Measurements from ENCODE around the gene SNRPD2. TPM values are rescaled to one million over a fixed set of nuclear protein-coding genes. Genes with fewer than 3 reads are reported as not detected.
"Not testable (repeated sequence)": the region's sequence is repeated elsewhere in the genome, so short reads cannot be mapped to it uniquely, and the experiment has no call there.

The SNRPD2 gene
- total RNA-seq, 1 donor from 2014 or later: 635 TPM

DNA sequence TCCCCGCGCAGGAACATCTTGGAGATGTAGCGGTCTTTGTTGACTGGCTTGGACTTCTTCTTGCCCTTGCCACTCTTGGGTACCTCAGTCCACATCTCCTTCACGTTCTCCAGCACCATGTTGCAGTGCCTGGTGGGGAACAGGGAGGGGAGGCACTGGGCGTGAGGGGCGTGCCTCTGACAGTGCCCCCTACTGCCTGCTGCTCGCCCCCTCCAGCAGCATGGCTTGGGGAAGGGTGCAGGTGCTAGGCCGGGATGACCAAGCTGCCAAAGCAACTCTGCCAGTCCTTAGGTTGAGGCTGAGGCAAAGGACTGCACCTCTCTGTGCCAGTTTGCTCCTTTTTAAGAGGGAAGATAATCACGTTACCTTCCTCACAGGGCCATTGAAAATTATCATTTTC, 4.2 kb downstream of the SNRPD2 start:
- peaks cover 7% of the 10 kb centered on the region for H3K36me3 Mint-ChIP-seq (ENCODE audit: low read depth)
- no peak for DNase-seq (ENCODE audit: low read depth, low spot score)
- peaks cover 19% of the 10 kb centered on the region for H3K4me1 Mint-ChIP-seq

DNA sequence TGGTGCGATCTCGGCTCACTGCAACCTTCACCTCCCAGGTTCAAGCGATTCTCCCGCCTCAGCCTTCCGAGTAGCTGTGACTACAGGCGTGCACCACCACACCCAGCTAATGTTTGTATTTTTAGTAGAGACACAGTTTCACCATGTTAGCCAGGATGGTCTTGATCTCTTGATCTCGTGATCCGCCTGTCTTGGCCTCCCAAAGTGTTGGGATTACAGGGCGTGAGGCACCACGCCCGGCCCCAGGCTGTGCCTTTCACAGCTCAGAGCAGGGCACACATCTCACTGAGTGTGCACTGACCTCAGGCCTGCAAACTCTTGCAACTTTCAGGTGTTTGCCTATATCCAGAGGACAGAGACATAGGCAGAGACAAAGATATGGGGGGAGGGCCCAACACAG, 6.7 kb downstream of the SNRPD2 start:
- DNase-seq (ENCODE audit: low read depth, low spot score); H3K9me3 Mint-ChIP-seq; H3K27ac Mint-ChIP-seq (ENCODE audit: unreplicated experiment); H3K4me1 Mint-ChIP-seq; H3K36me3 Mint-ChIP-seq (ENCODE audit: low read depth): not testable (repeated sequence)
- H3K4me3 Mint-ChIP-seq: peak overlapping the region; percentile 15
- H3K27me3 Mint-ChIP-seq (ENCODE audit: low read depth): peaks cover 13% of the 10 kb centered on the region

More for the DNA sequence above, 4.2 kb downstream of the SNRPD2 start:
- Mint-ChIP-seq H3K4me3 (peak overlapping the region; percentile 34), H3K27me3 (ENCODE audit: low read depth) (no peaks in the 10 kb centered on the region), H3K27ac (ENCODE audit: unreplicated experiment) (no peak overlapping the region), H3K9me3 (no peaks in the 10 kb centered on the region)
- TF ChIP-seq, protein P1, sequence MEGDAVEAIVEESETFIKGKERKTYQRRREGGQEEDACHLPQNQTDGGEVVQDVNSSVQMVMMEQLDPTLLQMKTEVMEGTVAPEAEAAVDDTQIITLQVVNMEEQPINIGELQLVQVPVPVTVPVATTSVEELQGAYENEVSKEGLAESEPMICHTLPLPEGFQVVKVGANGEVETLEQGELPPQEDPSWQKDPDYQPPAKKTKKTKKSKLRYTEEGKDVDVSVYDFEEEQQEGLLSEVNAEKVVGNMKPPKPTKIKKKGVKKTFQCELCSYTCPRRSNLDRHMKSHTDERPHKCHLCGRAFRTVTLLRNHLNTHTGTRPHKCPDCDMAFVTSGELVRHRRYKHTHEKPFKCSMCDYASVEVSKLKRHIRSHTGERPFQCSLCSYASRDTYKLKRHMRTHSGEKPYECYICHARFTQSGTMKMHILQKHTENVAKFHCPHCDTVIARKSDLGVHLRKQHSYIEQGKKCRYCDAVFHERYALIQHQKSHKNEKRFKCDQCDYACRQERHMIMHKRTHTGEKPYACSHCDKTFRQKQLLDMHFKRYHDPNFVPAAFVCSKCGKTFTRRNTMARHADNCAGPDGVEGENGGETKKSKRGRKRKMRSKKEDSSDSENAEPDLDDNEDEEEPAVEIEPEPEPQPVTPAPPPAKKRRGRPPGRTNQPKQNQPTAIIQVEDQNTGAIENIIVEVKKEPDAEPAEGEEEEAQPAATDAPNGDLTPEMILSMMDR (conservative IDR thresholded peaks at IDR 0.05): no peak

DNA sequence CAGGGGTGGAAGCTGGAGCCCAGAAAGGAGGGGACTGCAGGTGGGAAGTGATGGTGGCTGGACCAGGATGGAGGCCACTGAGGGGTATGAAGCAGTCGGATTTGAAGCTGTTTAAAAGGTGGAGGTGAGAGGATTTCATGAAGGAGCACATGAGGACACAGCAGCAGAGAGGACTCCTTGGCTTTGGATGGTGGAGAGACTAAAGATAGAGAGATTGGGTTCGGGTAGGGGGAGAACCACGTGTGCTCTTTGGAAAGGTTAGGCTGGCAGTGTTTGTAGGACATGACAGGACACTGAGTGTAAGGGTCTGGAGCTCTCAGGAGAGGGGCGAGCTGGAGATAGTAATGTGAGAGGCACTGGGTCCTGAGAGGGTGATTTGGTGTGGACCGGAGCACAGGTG, 8.8 kb downstream of the SNRPD2 start:
- Mint-ChIP-seq H3K27ac (ENCODE audit: unreplicated experiment) (no peak overlapping the region), H3K36me3 (ENCODE audit: low read depth) (no peaks in the 10 kb centered on the region), H3K27me3 (ENCODE audit: low read depth) (peaks cover 34% of the 10 kb centered on the region), H3K4me3 (peak overlapping the region; percentile 44), H3K9me3 (no peaks in the 10 kb centered on the region), H3K4me1 (no peaks in the 10 kb centered on the region)
- TF ChIP-seq, protein P1 (conservative IDR thresholded peaks at IDR 0.05): no peak
- DNase-seq (ENCODE audit: low read depth, low spot score): no peak

DNA sequence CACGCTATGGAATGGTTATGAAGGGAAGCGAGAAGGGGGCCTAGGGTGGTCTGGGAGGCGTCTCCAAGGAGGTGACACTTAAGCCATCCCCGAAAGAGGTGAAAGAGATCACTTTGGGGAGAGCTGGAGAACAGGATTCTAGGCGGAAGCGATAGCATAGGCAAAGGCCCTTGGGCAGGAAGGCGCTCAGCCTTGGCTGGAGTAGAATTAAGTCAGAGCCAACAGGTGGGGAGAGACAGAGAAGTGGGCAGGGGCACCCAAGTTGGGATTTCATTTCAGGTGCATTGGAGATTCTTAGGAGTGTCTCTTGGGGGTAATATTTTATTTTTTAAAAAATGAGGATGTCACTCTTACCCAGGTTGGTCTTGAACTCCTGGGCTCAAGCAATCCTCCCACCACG, 9.6 kb downstream of the SNRPD2 start:
- Mint-ChIP-seq H3K4me1 (peaks cover 6% of the 10 kb centered on the region), H3K27me3 (ENCODE audit: low read depth) (peaks cover 42% of the 10 kb centered on the region), H3K4me3 (peak overlapping the region; percentile 20), H3K36me3 (ENCODE audit: low read depth) (no peaks in the 10 kb centered on the region), H3K27ac (ENCODE audit: unreplicated experiment) (no peak overlapping the region), H3K9me3 (no peaks in the 10 kb centered on the region)
- DNase-seq (ENCODE audit: low read depth, low spot score): no peak
- TF ChIP-seq, protein P1 (conservative IDR thresholded peaks at IDR 0.05): no peak

DNA sequence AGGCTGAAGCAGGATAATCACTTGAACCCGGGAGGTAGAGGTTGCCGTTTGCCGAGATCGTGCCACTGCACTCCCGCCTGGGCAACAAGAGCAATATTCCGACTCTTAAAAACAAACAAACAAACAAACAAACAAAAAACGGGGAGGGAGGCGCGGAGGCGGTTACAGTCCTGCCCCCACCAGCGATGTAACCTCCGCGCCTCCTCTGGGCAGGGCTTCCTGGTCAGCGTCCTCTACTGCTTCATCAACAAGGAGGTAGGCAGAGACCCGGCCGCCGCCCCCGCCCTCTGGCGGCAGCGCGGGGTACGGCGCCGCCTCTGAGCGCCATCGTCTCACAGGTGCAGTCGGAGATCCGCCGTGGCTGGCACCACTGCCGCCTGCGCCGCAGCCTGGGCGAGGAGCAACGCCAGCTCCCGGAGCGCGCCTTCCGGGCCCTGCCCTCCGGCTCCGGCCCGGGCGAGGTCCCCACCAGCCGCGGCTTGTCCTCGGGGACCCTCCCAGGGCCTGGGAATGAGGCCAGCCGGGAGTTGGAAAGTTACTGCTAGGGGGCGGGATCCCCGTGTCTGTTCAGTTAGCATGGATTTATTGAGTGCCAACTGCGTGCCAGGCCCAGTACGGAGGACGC, 10.2 kb downstream of the SNRPD2 start:
- Mint-ChIP-seq H3K9me3 (no peaks in the 10 kb centered on the region), H3K27ac (ENCODE audit: unreplicated experiment) (no peak overlapping the region), H3K4me1 (peaks cover 6% of the 10 kb centered on the region), H3K27me3 (ENCODE audit: low read depth) (peaks cover 48% of the 10 kb centered on the region), H3K36me3 (ENCODE audit: low read depth) (no peaks in the 10 kb centered on the region), H3K4me3 (peak overlapping the region; percentile 72)
- TF ChIP-seq, protein P1 (conservative IDR thresholded peaks at IDR 0.05): peak; percentile 98
- DNase-seq (ENCODE audit: low read depth, low spot score): peak; percentile 77

DNA sequence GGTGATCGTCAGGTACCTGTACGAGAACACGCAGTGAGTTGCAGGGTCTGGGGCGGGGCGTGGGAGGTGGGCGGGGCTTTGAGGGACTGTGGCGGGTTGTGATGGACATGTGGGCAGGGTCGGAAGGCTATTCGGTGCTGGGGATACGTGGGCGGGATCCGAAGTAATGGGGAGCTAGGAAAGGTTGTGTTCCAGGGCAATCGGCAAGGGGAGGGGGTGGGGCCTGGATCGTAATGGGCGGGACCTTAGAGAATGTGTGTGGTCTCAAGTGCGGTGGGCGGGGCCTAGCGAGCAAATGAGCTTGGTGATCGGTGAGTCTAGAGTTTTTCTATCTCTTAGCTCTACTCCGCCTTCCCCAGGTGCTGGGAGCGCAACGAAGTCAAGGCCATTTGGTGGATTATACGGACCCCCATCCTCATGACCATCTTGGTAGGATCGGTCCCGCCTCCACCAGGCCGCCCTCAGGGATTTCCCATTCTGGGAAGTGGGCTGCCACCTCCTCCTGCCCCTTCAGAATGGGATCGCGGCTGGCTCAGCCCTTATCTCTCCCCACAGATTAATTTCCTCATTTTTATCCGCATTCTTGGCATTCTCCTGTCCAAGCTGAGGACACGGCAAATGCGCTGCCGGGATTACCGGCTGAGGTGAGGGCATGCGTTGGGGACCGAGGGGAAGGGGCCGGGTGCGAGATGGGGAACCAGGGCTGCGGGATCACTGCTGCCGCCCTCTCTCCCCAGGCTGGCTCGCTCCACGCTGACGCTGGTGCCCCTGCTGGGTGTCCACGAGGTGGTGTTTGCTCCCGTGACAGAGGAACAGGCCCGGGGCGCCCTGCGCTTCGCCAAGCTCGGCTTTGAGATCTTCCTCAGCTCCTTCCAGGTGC, 14.2 kb downstream of the SNRPD2 start:
- Mint-ChIP-seq H3K27me3 (ENCODE audit: low read depth) (peaks cover 81% of the 10 kb centered on the region), H3K36me3 (ENCODE audit: low read depth) (no peaks in the 10 kb centered on the region), H3K4me3 (peak overlapping the region; percentile 65), H3K4me1 (peaks cover 6% of the 10 kb centered on the region), H3K9me3 (no peaks in the 10 kb centered on the region), H3K27ac (ENCODE audit: unreplicated experiment) (no peak overlapping the region)
- peak; percentile 53 for DNase-seq (ENCODE audit: low read depth, low spot score)
- TF ChIP-seq, protein P1 (conservative IDR thresholded peaks at IDR 0.05): peak; percentile 44

Data from neural crest cell (in vitro differentiated cells).